ENCODE data around the gene SERPINH1. TPM values are rescaled to one million over a fixed set of nuclear protein-coding genes. Genes with fewer than 3 reads are reported as not detected.

Gene SERPINH1
- 1,319 TPM for polyA plus RNA-seq (2013, experiment 1 of 2)
- polyA plus RNA-seq (2013, experiment 2 of 2), result 1,058 TPM

GRCh38 chr11:75562048-75562835 is at the start of gene SERPINH1:
TSS of gene SERPINH1 (plus strand) at chr11:75562253. CDS start at chr11:75566350, 4,097 bp downstream.
- peaks cover 38% of the 10 kb centered on the region for H3K36me3 ChIP-seq (ENCODE audit: control insufficient read depth, insufficient read depth, low read length)
- peak within 1 kb of the TSS; percentile 75 for H3K4me3 ChIP-seq (ENCODE audit: extremely low read depth, insufficient read depth, low read length, poor library complexity, severe bottlenecking)
- peaks cover 64% of the 10 kb centered on the region for H3K4me1 ChIP-seq (ENCODE audit: control insufficient read depth, insufficient read depth, low read length, poor library complexity, severe bottlenecking)
- H3K9me3 ChIP-seq (ENCODE audit: control insufficient read depth, low read length), result no peaks in the 10 kb centered on the region
- WGBS, 2 experiments (ENCODE audit: insufficient coverage in 2 of 2), result 0 to 1% methylated on average over 36 to 46 of the region's 51 CpGs
- peak within 1 kb of the TSS; percentile 97 for H3K27ac ChIP-seq (ENCODE audit: low read depth, low read length, severe bottlenecking)

- Histone ChIP-seq H3K27ac (ENCODE audit: low read depth, low read length, severe bottlenecking) (no peak overlapping the region), H3K4me1 (ENCODE audit: control insufficient read depth, insufficient read depth, low read length, poor library complexity, severe bottlenecking) (no peaks in the 10 kb centered on the region), H3K9me3 (ENCODE audit: control insufficient read depth, low read length) (peaks cover 6% of the 10 kb centered on the region), H3K36me3 (ENCODE audit: control insufficient read depth, insufficient read depth, low read length) (no peaks in the 10 kb centered on the region), H3K4me3 (ENCODE audit: extremely low read depth, insufficient read depth, low read length, poor library complexity, severe bottlenecking) (no peak overlapping the region)
- WGBS, 2 experiments (ENCODE audit: insufficient coverage in 2 of 2), result 90 to 99% methylated on average over 3 to 5 of the region's 5 CpGs
Measured at GRCh38 chr11:75513250-75513649, 48.8 kb upstream of the SERPINH1 start.

- Histone ChIP-seq H3K36me3 (ENCODE audit: control insufficient read depth, insufficient read depth, low read length) (no peaks in the 10 kb centered on the region), H3K4me3 (ENCODE audit: extremely low read depth, insufficient read depth, low read length, poor library complexity, severe bottlenecking) (no peak overlapping the region), H3K27ac (ENCODE audit: low read depth, low read length, severe bottlenecking) (no peak overlapping the region), H3K9me3 (ENCODE audit: control insufficient read depth, low read length) (peaks cover 6% of the 10 kb centered on the region), H3K4me1 (ENCODE audit: control insufficient read depth, insufficient read depth, low read length, poor library complexity, severe bottlenecking) (no peaks in the 10 kb centered on the region)
Measured at GRCh38 chr11:75514596-75514995, 47.5 kb upstream of the SERPINH1 start.

DNA sequence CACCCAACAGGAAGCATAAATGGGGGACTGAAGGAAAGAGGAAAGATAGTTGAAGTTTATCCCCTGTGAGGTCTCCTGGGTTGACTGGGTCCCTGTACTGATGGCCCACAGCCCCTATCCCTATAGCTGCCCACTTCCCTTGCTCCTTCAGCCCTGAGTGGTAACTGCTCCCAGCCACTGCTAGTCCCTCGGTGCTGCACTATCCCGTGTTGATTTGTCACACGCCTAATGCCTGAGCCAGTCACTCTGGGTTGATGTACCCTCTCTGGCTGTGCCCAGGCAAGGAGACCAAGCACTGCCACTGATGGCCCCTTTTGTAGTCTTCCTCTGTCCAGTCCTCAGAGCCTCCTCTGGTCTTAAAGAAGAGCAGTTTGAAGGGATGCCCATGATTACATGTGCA is 45.9 kb upstream of the SERPINH1 start:
- H3K4me3 ChIP-seq (ENCODE audit: extremely low read depth, insufficient read depth, low read length, poor library complexity, severe bottlenecking), result no peak overlapping the region
- H3K36me3 ChIP-seq (ENCODE audit: control insufficient read depth, insufficient read depth, low read length), result no peaks in the 10 kb centered on the region
- 95 to 97% methylated on average over 3 of the region's 3 CpGs for WGBS, 2 experiments (ENCODE audit: insufficient coverage in 2 of 2)
- peaks cover 6% of the 10 kb centered on the region for H3K9me3 ChIP-seq (ENCODE audit: control insufficient read depth, low read length)
- no peak overlapping the region for H3K27ac ChIP-seq (ENCODE audit: low read depth, low read length, severe bottlenecking)
- H3K4me1 ChIP-seq (ENCODE audit: control insufficient read depth, insufficient read depth, low read length, poor library complexity, severe bottlenecking), result no peaks in the 10 kb centered on the region

- Histone ChIP-seq H3K27ac (ENCODE audit: low read depth, low read length, severe bottlenecking) (no peak overlapping the region), H3K9me3 (ENCODE audit: control insufficient read depth, low read length) (peaks cover 6% of the 10 kb centered on the region), H3K4me1 (ENCODE audit: control insufficient read depth, insufficient read depth, low read length, poor library complexity, severe bottlenecking) (no peaks in the 10 kb centered on the region), H3K36me3 (ENCODE audit: control insufficient read depth, insufficient read depth, low read length) (no peaks in the 10 kb centered on the region), H3K4me3 (ENCODE audit: extremely low read depth, insufficient read depth, low read length, poor library complexity, severe bottlenecking) (no peak overlapping the region)
- 92 to 97% methylated on average over 5 to 6 of the region's 7 CpGs for WGBS, 2 experiments (ENCODE audit: insufficient coverage in 2 of 2)
Measured at GRCh38 chr11:75516886-75517285, 45.2 kb upstream of the SERPINH1 start.

DNA sequence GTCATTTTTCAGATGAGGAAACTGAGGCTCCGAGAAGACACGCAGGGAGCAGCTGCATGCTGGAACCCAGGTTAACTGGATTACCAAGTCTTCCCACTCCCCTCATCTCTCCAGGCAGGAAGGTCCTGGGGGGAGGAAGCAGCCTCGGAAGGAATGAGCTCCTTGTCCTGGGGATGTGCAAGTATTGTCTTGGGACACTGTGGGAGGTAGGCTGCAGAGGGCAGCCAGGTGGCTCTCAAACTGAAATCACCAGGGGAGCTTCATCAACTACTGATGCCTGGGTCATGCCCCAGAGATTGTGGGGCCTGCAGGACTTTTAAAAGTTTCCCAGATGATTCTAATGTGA is 43.9 kb upstream of the SERPINH1 start:
- Histone ChIP-seq H3K36me3 (ENCODE audit: control insufficient read depth, insufficient read depth, low read length) (no peaks in the 10 kb centered on the region), H3K4me1 (ENCODE audit: control insufficient read depth, insufficient read depth, low read length, poor library complexity, severe bottlenecking) (no peaks in the 10 kb centered on the region), H3K4me3 (ENCODE audit: extremely low read depth, insufficient read depth, low read length, poor library complexity, severe bottlenecking) (no peak overlapping the region), H3K9me3 (ENCODE audit: control insufficient read depth, low read length) (peaks cover 6% of the 10 kb centered on the region), H3K27ac (ENCODE audit: low read depth, low read length, severe bottlenecking) (no peak overlapping the region)
- WGBS, 2 experiments (ENCODE audit: insufficient coverage in 2 of 2), result 75 to 79% methylated on average over 2 to 3 of the region's 3 CpGs

- Histone ChIP-seq H3K27ac (ENCODE audit: low read depth, low read length, severe bottlenecking) (no peak overlapping the region), H3K4me1 (ENCODE audit: control insufficient read depth, insufficient read depth, low read length, poor library complexity, severe bottlenecking) (no peaks in the 10 kb centered on the region), H3K9me3 (ENCODE audit: control insufficient read depth, low read length) (peaks cover 6% of the 10 kb centered on the region), H3K36me3 (ENCODE audit: control insufficient read depth, insufficient read depth, low read length) (no peaks in the 10 kb centered on the region), H3K4me3 (ENCODE audit: extremely low read depth, insufficient read depth, low read length, poor library complexity, severe bottlenecking) (no peak overlapping the region)
- WGBS, 2 experiments (ENCODE audit: insufficient coverage in 2 of 2), result 70 to 80% methylated on average over 4 to 8 of the region's 9 CpGs
Measured at GRCh38 chr11:75518771-75519653, 43.0 kb upstream of the SERPINH1 start.

GRCh38 chr11:75520688-75521087 is 41.4 kb upstream of the SERPINH1 start:
- 91 to 96% methylated on average over 5 to 7 of the region's 7 CpGs for WGBS, 2 experiments (ENCODE audit: insufficient coverage in 2 of 2)
- Histone ChIP-seq H3K4me3 (ENCODE audit: extremely low read depth, insufficient read depth, low read length, poor library complexity, severe bottlenecking) (no peak overlapping the region), H3K27ac (ENCODE audit: low read depth, low read length, severe bottlenecking) (no peak overlapping the region), H3K36me3 (ENCODE audit: control insufficient read depth, insufficient read depth, low read length) (no peaks in the 10 kb centered on the region), H3K4me1 (ENCODE audit: control insufficient read depth, insufficient read depth, low read length, poor library complexity, severe bottlenecking) (no peaks in the 10 kb centered on the region), H3K9me3 (ENCODE audit: control insufficient read depth, low read length) (peaks cover 6% of the 10 kb centered on the region)

DNA sequence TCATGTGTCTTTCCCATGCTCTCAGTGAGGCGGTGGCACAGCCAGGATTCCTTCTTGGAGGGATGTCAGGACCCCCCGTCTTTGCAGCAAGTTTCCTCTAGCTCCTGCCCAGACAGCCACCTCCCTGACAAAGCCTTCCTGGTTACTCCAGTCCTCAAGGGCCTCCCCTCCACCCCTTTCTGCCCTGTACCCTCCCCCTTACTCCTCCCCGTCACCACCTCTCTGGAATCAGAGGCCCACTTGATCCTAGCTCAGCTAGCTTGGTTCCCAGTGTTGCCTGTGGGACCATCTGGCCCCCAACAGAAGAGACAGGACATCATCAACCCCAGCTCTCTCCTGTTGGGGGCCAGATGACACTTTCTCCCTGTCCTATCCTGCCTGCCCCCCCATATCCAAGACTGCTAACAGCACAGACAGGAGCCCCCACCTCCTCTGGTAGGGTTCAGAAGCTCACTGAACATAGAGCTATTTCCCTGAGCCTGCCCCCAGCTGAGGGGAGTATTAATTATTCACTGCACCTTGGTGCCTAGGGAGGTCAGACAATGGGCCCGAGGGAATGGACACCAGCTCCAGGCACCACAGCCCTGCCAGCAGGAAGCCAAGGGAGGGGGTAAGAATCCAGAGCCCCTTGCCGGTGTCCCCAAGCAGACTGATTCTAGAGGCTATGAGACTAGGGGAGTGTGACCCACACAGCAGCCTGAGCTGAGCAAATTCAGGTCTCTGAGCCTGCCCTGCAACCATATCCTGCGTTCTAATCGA is 39.6 kb upstream of the SERPINH1 start:
- H3K4me3 ChIP-seq (ENCODE audit: extremely low read depth, insufficient read depth, low read length, poor library complexity, severe bottlenecking), result no peak overlapping the region
- 90 to 91% methylated on average over 5 to 7 of the region's 7 CpGs for WGBS, 2 experiments (ENCODE audit: insufficient coverage in 2 of 2)
- H3K9me3 ChIP-seq (ENCODE audit: control insufficient read depth, low read length), result no peaks in the 10 kb centered on the region

DNA sequence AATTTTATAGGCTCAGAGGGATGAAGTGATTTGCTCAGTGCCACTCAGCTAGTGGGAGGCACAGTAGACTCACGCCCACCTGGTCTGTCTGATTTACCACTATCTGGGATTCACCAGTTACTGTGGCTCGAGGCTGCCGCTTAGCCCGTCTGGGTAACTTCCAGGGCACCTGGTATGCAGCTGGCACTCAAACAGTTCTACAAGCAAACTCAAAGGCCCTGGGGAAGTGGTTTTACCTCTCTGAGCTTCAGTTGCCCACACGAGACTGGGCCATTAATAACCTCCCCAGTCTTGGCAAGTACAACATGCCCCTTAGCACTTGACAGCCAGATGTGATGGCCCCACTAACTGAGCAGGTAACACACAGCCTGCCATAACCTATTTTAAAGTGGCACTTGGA is 38.9 kb upstream of the SERPINH1 start:
- no peaks in the 10 kb centered on the region for H3K9me3 ChIP-seq (ENCODE audit: control insufficient read depth, low read length)
- no peak overlapping the region for H3K27ac ChIP-seq (ENCODE audit: low read depth, low read length, severe bottlenecking)
- no peaks in the 10 kb centered on the region for H3K36me3 ChIP-seq (ENCODE audit: control insufficient read depth, insufficient read depth, low read length)
- H3K4me1 ChIP-seq (ENCODE audit: control insufficient read depth, insufficient read depth, low read length, poor library complexity, severe bottlenecking), result no peaks in the 10 kb centered on the region
- 96 to 100% methylated on average over 5 of the region's 5 CpGs for WGBS, 2 experiments (ENCODE audit: insufficient coverage in 2 of 2)
- no peak overlapping the region for H3K4me3 ChIP-seq (ENCODE audit: extremely low read depth, insufficient read depth, low read length, poor library complexity, severe bottlenecking)

More for the DNA sequence above, 39.6 kb upstream of the SERPINH1 start:
- Histone ChIP-seq H3K4me1 (ENCODE audit: control insufficient read depth, insufficient read depth, low read length, poor library complexity, severe bottlenecking) (no peaks in the 10 kb centered on the region), H3K36me3 (ENCODE audit: control insufficient read depth, insufficient read depth, low read length) (no peaks in the 10 kb centered on the region), H3K27ac (ENCODE audit: low read depth, low read length, severe bottlenecking) (no peak overlapping the region)
